Prostate gland (tissue), 2 donors: Measurements from ENCODE around the gene TRIO. TPM values are rescaled to one million over a fixed set of nuclear protein-coding genes. Genes with fewer than 3 reads are reported as not detected.

Experiments
- DNase-seq: peaks from one replicate; pipeline ENCODE4 v3.0.0-alpha.2; 2019; ENCODE audit warnings: low spot score
- H3K27ac ChIP-seq, 2 donors: fragments of 200-600 bp; sonication (generic); 2 replicates each; pipeline ENCODE4 v1.5.1; 2017 to 2019
- H3K27me3 ChIP-seq: fragments of 200-600 bp; sonication (generic); replicated peaks from 2 replicates; pipeline ENCODE4 v1.5.1; 2019; ENCODE audit not compliant: insufficient read depth
- H3K36me3 ChIP-seq, 2 donors: fragments of 200-600 bp; sonication (generic); 1 replicate in 1 of 2; 2 replicates in 1 of 2; pipeline versions ENCODE4 v1.5.1 to v1.8.1; 2017 to 2019
- H3K4me1 ChIP-seq: fragments of 200-600 bp; sonication (generic); replicated peaks from 2 replicates; pipeline ENCODE4 v1.5.1; 2019
- H3K4me3 ChIP-seq, 2 donors: fragments of 200-600 bp; sonication (generic); 2 replicates each; pipeline ENCODE4 v1.5.1; 2017 to 2019
- H3K9me3 ChIP-seq: fragments of 200-600 bp; sonication (generic); 2 replicates; pipeline ENCODE4 v1.5.1; 2017
- CTCF ChIP-seq, 4 experiments: fragments of 200-600 bp in 2 of 4; fragments of 450-650 bp in 2 of 4; sonication (generic) in 2 of 4; IDR thresholded peaks; 1 replicate in 3 of 4; 2 replicates in 1 of 4; pipeline ENCODE4 v1.5.1; 2016 to 2019; ENCODE audit warnings: antibody characterized with exemption in 4 of 4, mild to moderate bottlenecking in 2 of 4, moderate library complexity in 2 of 4
- POLR2A ChIP-seq: fragments of 450-650 bp; IDR thresholded peaks from one replicate; pipeline ENCODE4 v1.6.1; 2016; ENCODE audit warnings: antibody characterized with exemption, mild to moderate bottlenecking
- POLR2AphosphoS5 ChIP-seq: sonication (generic); formaldehyde crosslinking; IDR thresholded peaks from one replicate; pipeline ENCODE4 v1.6.1; 2017; ENCODE audit warnings: antibody characterized with exemption
- WGBS: methylation state at CpG from one replicate; pipeline ENCODE4 v1.1.5; 2018; 5-methylcytosine and 5-hydroxymethylcytosine counted together
- intact Hi-C: fragments of 100-400 bp; cut with DNase I; formaldehyde crosslinking; loops from one replicate; pipeline ENCODE4 v1.14.2; 2022
- total RNA-seq, 2 donors: library from RNA; depleted of rRNA; stranded (reverse); fragments of >200 nt; gene quantifications; one replicate each; pipeline ENCODE4 v1.1.0, GENCODE V29; 2016

TRIO gene
- total RNA-seq, 2 donors from 2014 or later = 90.3 to 197 TPM

GRCh38 chr5:14444161-14444560, 301.0 kb downstream of the TRIO start:
- Histone ChIP-seq H3K27ac (no peak overlapping the region), H3K4me1 (peaks cover 5% of the 10 kb centered on the region), H3K4me3 (no peak overlapping the region), H3K36me3 (no peaks in the 10 kb centered on the region), H3K9me3 (no peaks in the 10 kb centered on the region), H3K27me3 (no peaks in the 10 kb centered on the region)
- intact Hi-C loops = loop anchor here (5.0 kb wide), 1 partner anchor 37 kb away; no protein-coding TSS in a partner anchor
- DNase-seq = no peak
- WGBS = 55% methylated on average over 3 of the region's 3 CpGs
- no peak for TF ChIP-seq POLR2A
- no peak for TF ChIP-seq CTCF (IDR thresholded peaks at IDR 0.05)
- TF ChIP-seq POLR2AphosphoS5 = no peak

- 55% methylated on average over 4 of the region's 4 CpGs for WGBS
- Histone ChIP-seq H3K36me3 (no peaks in the 10 kb centered on the region), H3K4me1 (peaks cover 5% of the 10 kb centered on the region), H3K4me3 (no peak overlapping the region), H3K9me3 (no peaks in the 10 kb centered on the region), H3K27me3 (no peaks in the 10 kb centered on the region), H3K27ac (no peak overlapping the region)
- intact Hi-C loops = no loop called here
- no peak for TF ChIP-seq CTCF (IDR thresholded peaks at IDR 0.05)
- no peak for TF ChIP-seq POLR2AphosphoS5
- TF ChIP-seq POLR2A = no peak
- no peak for DNase-seq
These were observed 301.9 kb downstream of the TRIO start for GRCh38 chr5:14445013-14445412.

- peak overlapping the region; percentile 33 to 40 for H3K27ac ChIP-seq
- no peaks in the 10 kb centered on the region for H3K36me3 ChIP-seq
- H3K27me3 ChIP-seq = no peaks in the 10 kb centered on the region
- 15% methylated on average over 15 of the region's 15 CpGs for WGBS
- intact Hi-C loops = no loop called here
- no peaks in the 10 kb centered on the region for H3K9me3 ChIP-seq
- peak; percentile 9 for TF ChIP-seq POLR2AphosphoS5
- TF ChIP-seq CTCF (IDR thresholded peaks at IDR 0.05) = no peak
- DNase-seq = no peak
- no peak overlapping the region for H3K4me3 ChIP-seq
- H3K4me1 ChIP-seq = peaks cover 5% of the 10 kb centered on the region
These were observed 302.6 kb downstream of the TRIO start for GRCh38 chr5:14445576-14446290.

GRCh38 chr5:14447958-14448911, 305.1 kb downstream of the TRIO start:
- Histone ChIP-seq H3K36me3 (no peaks in the 10 kb centered on the region), H3K27me3 (no peaks in the 10 kb centered on the region), H3K27ac (peak overlapping the region; percentile 45 to 47), H3K4me3 (no peak overlapping the region), H3K4me1 (peaks cover 5% of the 10 kb centered on the region), H3K9me3 (no peaks in the 10 kb centered on the region)
- TF ChIP-seq POLR2AphosphoS5 (no peak), POLR2A (no peak), CTCF (IDR thresholded peaks at IDR 0.05) (no peak)
- DNase-seq = no peak
- WGBS = 49% methylated on average over 17 of the region's 17 CpGs
- intact Hi-C loops = no loop called here
